Central memory CD8-positive, alpha-beta T cell (primary cell): Measurements from ENCODE around the gene TLE5.
A peak's percentile ranks its signal among the peaks of the same experiment; 100 is the strongest.
"Not testable (repeated sequence)": the region's sequence is repeated elsewhere in the genome, so short reads cannot be mapped to it uniquely, and the experiment has no call there.

ENCODE experiments used
- ATAC-seq: fragments of 150-1000 bp; cut with Tn5 transposase; replicated peaks from 2 replicates; pipeline ENCODE4 v1.10.0; 2022; ENCODE audit warnings: mild to moderate bottlenecking, moderate FRiP score, moderate number of reproducible peaks; ENCODE audit not compliant: poor library complexity, severe bottlenecking; ENCODE audit errors: extremely low read depth
- DNase-seq, 2 donors: peaks; one replicate each; pipeline ENCODE4 v3.0.0; 2021; ENCODE audit warnings: low spot score in 2 of 2
- H3K27ac Mint-ChIP-seq: one replicate; pipeline ENCODE4 v1.8.0; 2022; ENCODE audit warnings: low read depth, mild to moderate bottlenecking, moderate library complexity, mixed read lengths
- H3K27me3 Mint-ChIP-seq: one replicate; pipeline ENCODE4 v1.8.0; 2022; ENCODE audit warnings: mixed read lengths
- H3K36me3 Mint-ChIP-seq: one replicate; pipeline ENCODE4 v1.8.0; 2022; ENCODE audit warnings: mild to moderate bottlenecking, moderate library complexity, mixed read lengths; ENCODE audit not compliant: insufficient read depth
- H3K4me1 Mint-ChIP-seq: one replicate; pipeline ENCODE4 v1.8.0; 2022; ENCODE audit warnings: mixed read lengths
- H3K4me3 Mint-ChIP-seq: one replicate; pipeline ENCODE4 v1.8.0; 2022; ENCODE audit warnings: mild to moderate bottlenecking, moderate library complexity, mixed read lengths
- H3K9me3 Mint-ChIP-seq: one replicate; pipeline ENCODE4 v1.8.0; 2022; ENCODE audit warnings: mixed read lengths

TLE5 gene

GRCh38 chr19:3054972-3055740 lies 7.1 kb downstream of the TLE5 start:
- peaks cover 53% of the 10 kb centered on the region for H3K36me3 Mint-ChIP-seq
- DNase-seq (no peak), ATAC-seq (no peak)
- H3K9me3 Mint-ChIP-seq: no peaks in the 10 kb centered on the region
- H3K27me3 Mint-ChIP-seq: no peaks in the 10 kb centered on the region
- H3K4me3 Mint-ChIP-seq: no peak overlapping the region
- peak overlapping the region; percentile 62 for H3K27ac Mint-ChIP-seq
- H3K4me1 Mint-ChIP-seq: peaks cover 22% of the 10 kb centered on the region

GRCh38 chr19:3054265-3054971 lies 7.9 kb downstream of the TLE5 start:
- H3K27ac Mint-ChIP-seq: peak overlapping the region; percentile 62
- peaks cover 22% of the 10 kb centered on the region for H3K4me1 Mint-ChIP-seq
- peaks cover 46% of the 10 kb centered on the region for H3K36me3 Mint-ChIP-seq
- H3K4me3 Mint-ChIP-seq: no peak overlapping the region
- no peak for DNase-seq
- no peaks in the 10 kb centered on the region for H3K9me3 Mint-ChIP-seq
- no peak for ATAC-seq
- no peaks in the 10 kb centered on the region for H3K27me3 Mint-ChIP-seq

- no peak for DNase-seq
- Mint-ChIP-seq H3K36me3 (peaks cover 46% of the 10 kb centered on the region), H3K9me3 (no peaks in the 10 kb centered on the region), H3K27ac (no peak overlapping the region), H3K4me3 (no peak overlapping the region), H3K27me3 (no peaks in the 10 kb centered on the region), H3K4me1 (peaks cover 26% of the 10 kb centered on the region)
- no peak for ATAC-seq
These were observed 8.5 kb downstream of the TLE5 start for GRCh38 chr19:3053780-3054179.

GRCh38 chr19:3053218-3053621 lies 9.1 kb downstream of the TLE5 start:
- ATAC-seq: no peak
- no peak overlapping the region for H3K27ac Mint-ChIP-seq
- no peaks in the 10 kb centered on the region for H3K27me3 Mint-ChIP-seq
- peaks cover 20% of the 10 kb centered on the region for H3K4me1 Mint-ChIP-seq
- no peak overlapping the region for H3K4me3 Mint-ChIP-seq
- no peaks in the 10 kb centered on the region for H3K9me3 Mint-ChIP-seq
- H3K36me3 Mint-ChIP-seq: peaks cover 40% of the 10 kb centered on the region
- DNase-seq: no peak

DNA sequence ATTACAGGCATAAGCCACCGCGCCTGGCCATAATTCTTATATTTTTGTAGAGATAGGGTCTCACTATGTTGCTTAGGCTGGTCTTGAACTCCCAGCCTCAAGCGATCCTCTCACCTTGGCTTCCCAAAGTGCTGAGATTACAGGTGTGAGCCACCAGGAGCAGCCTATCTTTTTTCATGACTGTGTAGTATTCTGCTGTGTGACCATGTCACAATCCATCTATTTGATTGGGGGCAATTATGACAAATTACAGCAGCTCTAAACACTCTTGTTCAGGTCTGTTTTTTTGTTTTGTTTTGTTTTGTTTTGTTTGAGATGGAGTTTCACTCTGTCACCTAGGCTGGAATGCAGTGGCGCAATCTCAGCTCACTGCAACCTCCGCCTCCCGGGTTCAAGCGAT lies 12.3 kb downstream of the TLE5 start:
- not testable (repeated sequence) for H3K27ac Mint-ChIP-seq, ATAC-seq, H3K27me3 Mint-ChIP-seq, DNase-seq, H3K4me3 Mint-ChIP-seq, H3K9me3 Mint-ChIP-seq
- Mint-ChIP-seq H3K4me1 (peaks cover 17% of the 10 kb centered on the region), H3K36me3 (peaks cover 18% of the 10 kb centered on the region)

- ATAC-seq: no peak
These were observed 13.2 kb downstream of the TLE5 start for GRCh38 chr19:3049089-3049488.

GRCh38 chr19:3048190-3048533 lies 14.1 kb downstream of the TLE5 start:
- no peaks in the 10 kb centered on the region for H3K9me3 Mint-ChIP-seq
- H3K36me3 Mint-ChIP-seq: peaks cover 9% of the 10 kb centered on the region
- ATAC-seq (no peak), DNase-seq (no peak)
- peak overlapping the region; percentile 84 for H3K4me3 Mint-ChIP-seq
- no peaks in the 10 kb centered on the region for H3K27me3 Mint-ChIP-seq
- peaks cover 12% of the 10 kb centered on the region for H3K4me1 Mint-ChIP-seq
- H3K27ac Mint-ChIP-seq: no peak overlapping the region

More at GRCh38 chr19:3049089-3049488, 13.2 kb downstream of the TLE5 start:
- H3K4me1 Mint-ChIP-seq: peaks cover 12% of the 10 kb centered on the region
- no peak overlapping the region for H3K27ac Mint-ChIP-seq
- H3K9me3 Mint-ChIP-seq: no peaks in the 10 kb centered on the region
- H3K27me3 Mint-ChIP-seq: no peaks in the 10 kb centered on the region
- peaks cover 11% of the 10 kb centered on the region for H3K36me3 Mint-ChIP-seq
- DNase-seq: no peak
- no peak overlapping the region for H3K4me3 Mint-ChIP-seq

DNA sequence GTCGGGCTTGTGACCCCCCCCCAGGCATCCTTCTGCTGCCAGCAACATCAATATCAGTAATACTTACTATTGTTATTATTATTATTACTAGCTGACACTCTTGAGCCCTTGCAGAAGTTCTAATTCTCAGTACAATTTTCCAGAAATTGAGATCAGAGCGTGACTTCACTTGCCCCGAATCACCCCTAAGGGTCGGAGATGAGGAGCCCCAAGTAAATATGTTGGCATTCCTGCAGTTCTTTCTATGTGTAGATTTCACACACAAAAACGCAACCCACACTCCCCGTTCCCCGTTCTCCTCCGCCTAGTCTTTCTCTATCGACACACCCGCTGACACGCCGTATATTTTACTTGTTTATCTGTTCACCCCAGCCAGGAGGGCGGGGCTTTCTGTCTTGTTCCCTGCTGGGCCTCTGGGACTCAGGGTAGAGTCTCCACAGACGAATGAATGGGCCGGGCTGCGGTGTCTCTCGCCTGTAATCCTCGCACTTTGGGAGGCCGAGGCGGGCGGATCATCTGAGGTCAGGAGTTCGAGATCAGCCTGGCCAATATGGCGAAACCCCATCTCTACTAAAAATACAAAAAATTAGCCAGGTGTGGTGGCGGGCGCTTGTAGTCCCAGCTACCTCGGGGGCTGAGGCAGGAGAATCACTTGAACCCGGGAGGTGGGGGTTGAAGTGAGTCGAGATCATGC lies 14.7 kb downstream of the TLE5 start:
- Mint-ChIP-seq H3K4me3 (peak overlapping the region; percentile 84), H3K4me1 (peaks cover 15% of the 10 kb centered on the region), H3K27me3 (no peaks in the 10 kb centered on the region), H3K36me3 (peaks cover 7% of the 10 kb centered on the region), H3K9me3 (no peaks in the 10 kb centered on the region), H3K27ac (peak overlapping the region; percentile 54)
- ATAC-seq: peak; percentile 79
- DNase-seq: peak in 1 of 2 donors; percentile 33

GRCh38 chr19:3046698-3047495 lies 15.4 kb downstream of the TLE5 start:
- Mint-ChIP-seq H3K4me3 (peak overlapping the region; percentile 84), H3K27ac (peak overlapping the region; percentile 54)
- no peak for DNase-seq

DNA sequence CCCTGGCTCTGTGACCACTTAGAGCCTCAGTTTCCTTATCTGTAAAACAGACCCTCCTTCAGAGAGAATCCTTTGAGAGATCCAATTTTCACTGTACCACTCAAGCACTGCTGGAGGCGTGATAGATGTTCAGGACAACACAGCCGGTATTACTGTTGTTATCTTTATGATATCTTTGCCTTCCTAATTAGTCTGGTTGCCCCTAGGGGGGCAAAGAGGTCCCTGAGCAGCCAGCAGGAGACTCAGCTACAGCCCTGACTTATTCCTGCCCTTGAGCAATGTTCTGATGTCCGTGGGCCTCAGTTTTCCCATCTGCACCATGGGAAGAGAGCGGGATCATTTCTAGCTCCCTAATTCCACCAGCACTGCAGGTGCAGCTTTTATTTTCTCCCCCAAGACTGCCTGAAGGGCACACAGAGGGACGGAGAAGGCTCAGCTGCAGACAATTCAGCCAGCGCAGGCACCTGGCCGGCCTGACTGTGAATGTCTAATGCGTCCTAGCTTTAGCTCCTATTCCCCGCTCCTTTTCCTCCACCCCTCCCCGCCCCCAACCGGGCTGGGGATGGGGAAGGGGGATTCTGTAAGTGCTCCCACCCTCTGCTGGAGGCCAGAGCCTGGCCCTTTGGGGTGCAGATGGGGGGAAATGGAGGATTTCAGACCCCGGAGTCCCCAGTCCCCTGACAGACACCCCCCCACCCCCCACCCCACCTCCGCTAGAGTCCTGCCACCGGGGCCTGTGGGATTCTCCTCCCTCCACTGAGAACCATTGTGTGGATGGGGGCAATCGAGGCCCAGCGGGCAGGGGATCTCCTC lies 16.2 kb downstream of the TLE5 start:
- ATAC-seq (no peak), DNase-seq (no peak)
- Mint-ChIP-seq H3K9me3 (no peaks in the 10 kb centered on the region), H3K4me1 (peaks cover 18% of the 10 kb centered on the region), H3K4me3 (no peak overlapping the region), H3K36me3 (peaks cover 2% of the 10 kb centered on the region), H3K27ac (no peak overlapping the region), H3K27me3 (no peaks in the 10 kb centered on the region)

More at GRCh38 chr19:3046698-3047495, 15.4 kb downstream of the TLE5 start:
- Mint-ChIP-seq H3K27me3 (no peaks in the 10 kb centered on the region), H3K9me3 (no peaks in the 10 kb centered on the region), H3K4me1 (peaks cover 18% of the 10 kb centered on the region), H3K36me3 (peaks cover 2% of the 10 kb centered on the region)
- ATAC-seq: no peak

- H3K4me1 Mint-ChIP-seq: peaks cover 18% of the 10 kb centered on the region
- DNase-seq (no peak), ATAC-seq (no peak)
- H3K9me3 Mint-ChIP-seq: no peaks in the 10 kb centered on the region
- no peak overlapping the region for H3K4me3 Mint-ChIP-seq
- H3K36me3 Mint-ChIP-seq: peaks cover 3% of the 10 kb centered on the region
- no peak overlapping the region for H3K27ac Mint-ChIP-seq
- no peaks in the 10 kb centered on the region for H3K27me3 Mint-ChIP-seq
These were observed 17.1 kb downstream of the TLE5 start for GRCh38 chr19:3045191-3045590.
